Astrocyte of the cerebellum (primary cell): ENCODE results near the gene HIVEP3.

Source experiments
- DNase-seq: peaks from one replicate; pipeline ENCODE4 v3.0.0-alpha.2; 2011; ENCODE audit warnings: low read depth
- H3K4me3 ChIP-seq: 2 replicates; pipeline ENCODE4 v1.5.1; 2011; ENCODE audit warnings: mild to moderate bottlenecking, low read depth, low read length, moderate library complexity
- in situ Hi-C: cut with HindIII; loops from 2 replicates; pipeline ENCODE4 v1.10.0; 2017; ENCODE audit warnings: low sequenced_read_pairs
- TF ChIP-seq, protein P1 (sequence below): IDR thresholded peaks from 2 replicates; pipeline ENCODE4 v1.5.1; 2012; ENCODE audit warnings: low read length, low read depth, moderate library complexity, mild to moderate bottlenecking; ENCODE audit errors: missing control alignments

HIVEP3 gene

DNA sequence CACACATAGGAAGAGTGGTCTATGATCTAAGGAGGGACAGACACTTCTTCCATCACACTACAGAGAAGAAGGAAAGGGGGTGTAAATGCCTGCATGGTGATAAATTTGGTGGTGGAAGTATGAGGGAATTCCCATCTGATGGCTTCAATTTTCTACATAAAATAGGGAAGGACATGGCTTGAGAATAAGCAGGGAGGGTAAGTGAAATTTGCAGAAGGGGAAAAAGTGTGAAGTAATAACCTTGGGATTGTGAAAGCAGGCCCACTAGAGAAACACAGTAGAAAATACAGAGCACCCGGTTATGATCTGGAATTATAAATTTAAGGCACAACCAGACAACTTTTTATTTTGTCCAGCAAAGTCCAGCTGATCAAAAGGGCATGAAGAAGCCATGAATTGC, 22.7 kb upstream of the HIVEP3 start:
- TF ChIP-seq, protein P1, sequence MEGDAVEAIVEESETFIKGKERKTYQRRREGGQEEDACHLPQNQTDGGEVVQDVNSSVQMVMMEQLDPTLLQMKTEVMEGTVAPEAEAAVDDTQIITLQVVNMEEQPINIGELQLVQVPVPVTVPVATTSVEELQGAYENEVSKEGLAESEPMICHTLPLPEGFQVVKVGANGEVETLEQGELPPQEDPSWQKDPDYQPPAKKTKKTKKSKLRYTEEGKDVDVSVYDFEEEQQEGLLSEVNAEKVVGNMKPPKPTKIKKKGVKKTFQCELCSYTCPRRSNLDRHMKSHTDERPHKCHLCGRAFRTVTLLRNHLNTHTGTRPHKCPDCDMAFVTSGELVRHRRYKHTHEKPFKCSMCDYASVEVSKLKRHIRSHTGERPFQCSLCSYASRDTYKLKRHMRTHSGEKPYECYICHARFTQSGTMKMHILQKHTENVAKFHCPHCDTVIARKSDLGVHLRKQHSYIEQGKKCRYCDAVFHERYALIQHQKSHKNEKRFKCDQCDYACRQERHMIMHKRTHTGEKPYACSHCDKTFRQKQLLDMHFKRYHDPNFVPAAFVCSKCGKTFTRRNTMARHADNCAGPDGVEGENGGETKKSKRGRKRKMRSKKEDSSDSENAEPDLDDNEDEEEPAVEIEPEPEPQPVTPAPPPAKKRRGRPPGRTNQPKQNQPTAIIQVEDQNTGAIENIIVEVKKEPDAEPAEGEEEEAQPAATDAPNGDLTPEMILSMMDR, result no peak
- in situ Hi-C loops, result no loop called here
- DNase-seq, result no peak
- no peak overlapping the region for H3K4me3 ChIP-seq

DNA sequence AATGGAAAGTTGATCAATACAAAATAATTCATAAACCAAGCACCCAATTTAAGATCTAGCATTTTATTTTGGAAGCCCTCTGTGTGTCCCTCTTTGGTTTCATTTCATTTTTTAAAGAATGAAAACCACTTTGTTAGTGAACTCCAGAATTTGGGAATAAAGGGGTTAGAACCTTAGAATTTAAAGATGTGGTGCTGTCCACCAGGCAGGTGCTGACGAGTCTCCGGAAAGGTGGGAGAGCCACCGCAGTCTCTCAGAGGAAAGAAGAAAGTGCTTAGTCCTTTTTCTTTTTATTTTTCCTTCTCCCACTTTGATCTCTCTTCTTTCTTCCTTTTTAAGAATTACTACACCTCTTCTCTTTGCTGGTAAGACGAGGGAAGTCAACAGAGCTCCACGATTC, 20.5 kb upstream of the HIVEP3 start:
- in situ Hi-C loops, result no loop called here
- no peak for DNase-seq
- no peak overlapping the region for H3K4me3 ChIP-seq
- TF ChIP-seq, protein P1, result no peak

DNA sequence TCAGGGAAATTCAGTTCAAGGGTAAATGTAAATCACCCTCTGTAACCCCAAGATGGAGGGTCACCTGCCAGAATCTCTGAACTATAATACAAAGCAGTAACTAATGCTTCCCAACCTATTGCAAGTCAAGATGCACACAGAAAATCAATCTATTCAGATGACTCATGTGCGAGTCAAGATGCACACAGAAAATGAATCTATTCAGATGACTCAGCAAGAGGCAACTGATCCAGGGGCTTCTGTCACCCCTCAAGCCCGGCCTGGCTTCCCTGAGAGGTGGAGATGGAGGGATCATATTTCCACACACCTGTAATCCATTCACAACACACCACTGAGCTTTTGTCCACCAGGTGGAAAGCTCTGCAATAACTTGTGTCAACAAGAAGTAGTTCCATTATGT, 17.4 kb upstream of the HIVEP3 start:
- no peak for DNase-seq
- in situ Hi-C loops, result no loop called here
- no peak overlapping the region for H3K4me3 ChIP-seq
- TF ChIP-seq, protein P1, result no peak

DNA sequence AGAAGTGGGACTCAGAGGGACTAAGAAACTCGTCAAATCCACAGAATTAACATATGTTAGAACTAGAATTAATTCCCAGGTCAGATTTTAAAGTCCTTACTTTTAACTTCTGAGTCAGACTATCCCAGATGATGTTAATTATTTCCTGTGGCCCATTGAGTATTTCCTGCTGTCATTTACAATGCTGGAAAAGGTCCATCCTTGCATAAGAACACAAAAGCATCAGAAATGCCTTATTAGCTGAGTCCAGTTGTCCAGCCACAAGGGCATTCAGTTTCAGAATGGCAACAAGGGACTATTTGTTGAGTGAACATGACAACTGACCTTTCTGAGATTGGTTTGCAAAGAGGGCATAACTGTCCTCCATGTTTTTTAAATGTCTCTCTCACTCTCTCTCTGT, 16.5 kb upstream of the HIVEP3 start:
- no peak for DNase-seq
- in situ Hi-C loops, result no loop called here
- TF ChIP-seq, protein P1, result no peak
- no peak overlapping the region for H3K4me3 ChIP-seq

DNA sequence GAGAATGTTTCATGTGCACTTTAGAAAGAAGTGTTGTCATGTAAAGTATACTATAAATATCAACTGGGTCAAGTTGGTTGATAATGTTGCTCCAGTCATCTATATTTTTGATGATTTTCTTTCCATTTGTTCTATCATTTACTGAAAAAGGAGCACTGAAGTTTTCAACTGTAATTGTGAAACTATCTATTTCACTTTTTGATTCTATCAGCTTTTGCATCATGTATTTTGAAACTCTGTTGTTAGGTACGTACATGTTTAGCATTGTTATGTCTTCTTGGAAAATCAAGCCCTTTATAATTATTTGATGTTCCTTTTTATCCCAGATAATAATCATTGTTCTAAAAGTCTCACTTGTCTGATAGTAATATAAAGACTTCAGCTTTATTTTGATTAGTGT, 14.4 kb upstream of the HIVEP3 start:
- DNase-seq, result no peak
- TF ChIP-seq, protein P1, result no peak
- H3K4me3 ChIP-seq, result no peak overlapping the region
- in situ Hi-C loops, result no loop called here

DNA sequence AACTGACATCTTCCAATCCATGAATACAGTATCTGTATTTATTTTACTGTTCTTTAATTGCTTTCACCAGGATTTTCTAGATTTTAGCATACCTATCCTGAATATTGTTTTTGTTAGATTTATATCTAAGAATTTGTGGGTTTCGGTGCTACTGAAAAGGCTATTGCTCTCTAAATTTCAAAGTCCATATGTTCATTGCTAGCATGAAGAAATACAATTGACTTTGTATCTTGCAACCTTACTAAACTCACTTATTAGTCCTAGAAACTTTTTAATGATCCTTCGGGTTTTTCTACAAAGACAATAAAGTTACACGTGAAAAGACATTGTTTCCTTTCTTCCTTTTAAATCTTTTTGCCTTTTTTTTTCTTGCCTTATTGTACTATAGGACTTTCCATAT, 12.9 kb upstream of the HIVEP3 start:
- in situ Hi-C loops, result no loop called here
- H3K4me3 ChIP-seq, result no peak overlapping the region
- DNase-seq, result no peak
- TF ChIP-seq, protein P1, result no peak

DNA sequence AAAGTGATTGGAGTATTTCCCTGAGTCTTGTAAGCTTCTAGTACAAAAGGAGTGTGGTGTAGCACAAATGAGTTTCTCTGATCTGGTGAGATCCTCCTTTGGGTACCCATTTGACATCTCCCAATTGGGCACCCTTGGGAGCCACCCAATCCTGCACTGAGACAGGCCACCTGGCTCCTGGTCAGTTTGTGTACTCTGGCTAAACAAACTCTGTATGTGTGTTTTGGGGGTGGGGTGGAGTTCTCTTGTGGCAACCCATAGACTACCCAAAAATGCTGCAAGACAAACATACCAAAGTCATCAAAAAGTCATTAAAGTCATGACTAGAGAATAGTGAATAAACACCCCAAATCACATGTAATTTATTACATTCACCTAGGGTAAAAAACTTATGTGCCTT, 8.4 kb upstream of the HIVEP3 start:
- H3K4me3 ChIP-seq, result no peak overlapping the region
- in situ Hi-C loops, result no loop called here
- TF ChIP-seq, protein P1, result no peak
- no peak for DNase-seq
